ENCODE measurements around the gene ABLIM2.

The ABLIM2 gene

GRCh38 chr4:8163026-8163425, 4.4 kb upstream of the ABLIM2 start:
- no peaks in the 10 kb centered on the region for H3K79me2 ChIP-seq (ENCODE audit: insufficient read depth, low read length)
- no peak overlapping the region for H3K9ac ChIP-seq (ENCODE audit: low read length)
- no peaks in the 10 kb centered on the region for H4K20me1 ChIP-seq (ENCODE audit: low read depth, low read length)
- no peak overlapping the region for H2AFZ ChIP-seq (ENCODE audit: low read depth, low read length, severe bottlenecking)
- no peaks in the 10 kb centered on the region for H3K27me3 ChIP-seq (ENCODE audit: low read length)
- H3K9me3 ChIP-seq (ENCODE audit: insufficient read depth, low read length): no peaks in the 10 kb centered on the region
- H3K9me2 ChIP-seq (replicated peaks; ENCODE audit: insufficient read depth, low read length): no peaks in the 10 kb centered on the region
- no peaks in the 10 kb centered on the region for H3K36me3 ChIP-seq (ENCODE audit: low read length)
- H3K27ac ChIP-seq (ENCODE audit: low read depth, low read length): no peak overlapping the region
- no peak overlapping the region for H3K4me3 ChIP-seq (ENCODE audit: insufficient read depth, low read length, poor library complexity, severe bottlenecking)
- H3F3A ChIP-seq (ENCODE audit: insufficient read depth): no peaks in the 10 kb centered on the region
- no peak for TF ChIP-seq EZH2phosphoT487 (conservative IDR thresholded peaks at IDR 0.05; ENCODE audit: low read length)
- TF ChIP-seq CTCF (IDR thresholded peaks at IDR 0.05; ENCODE audit: insufficient read depth, low read length, poor library complexity, severe bottlenecking): no peak
- no peak overlapping the region for H3K4me2 ChIP-seq (ENCODE audit: low read depth, low read length, poor library complexity, severe bottlenecking)

GRCh38 chr4:8162625-8163024, 4.0 kb upstream of the ABLIM2 start:
- Histone ChIP-seq H2AFZ (ENCODE audit: low read depth, low read length, severe bottlenecking) (no peak overlapping the region), H3F3A (ENCODE audit: insufficient read depth) (no peaks in the 10 kb centered on the region), H3K9ac (ENCODE audit: low read length) (no peak overlapping the region), H3K9me2 (replicated peaks; ENCODE audit: insufficient read depth, low read length) (no peaks in the 10 kb centered on the region), H3K4me2 (ENCODE audit: low read depth, low read length, poor library complexity, severe bottlenecking) (no peak overlapping the region), H3K79me2 (ENCODE audit: insufficient read depth, low read length) (no peaks in the 10 kb centered on the region), H3K4me3 (ENCODE audit: insufficient read depth, low read length, poor library complexity, severe bottlenecking) (no peak overlapping the region), H3K36me3 (ENCODE audit: low read length) (no peaks in the 10 kb centered on the region), H3K27me3 (ENCODE audit: low read length) (no peaks in the 10 kb centered on the region), H4K20me1 (ENCODE audit: low read depth, low read length) (no peaks in the 10 kb centered on the region), H3K9me3 (ENCODE audit: insufficient read depth, low read length) (no peaks in the 10 kb centered on the region), H3K27ac (ENCODE audit: low read depth, low read length) (no peak overlapping the region)
- TF ChIP-seq EZH2phosphoT487 (conservative IDR thresholded peaks at IDR 0.05; ENCODE audit: low read length) (no peak), CTCF (IDR thresholded peaks at IDR 0.05; ENCODE audit: insufficient read depth, low read length, poor library complexity, severe bottlenecking) (no peak)

GRCh38 chr4:8160572-8160971, 2.0 kb upstream of the ABLIM2 start:
- Histone ChIP-seq H3K9ac (ENCODE audit: low read length) (no peak overlapping the region), H3K36me3 (ENCODE audit: low read length) (no peaks in the 10 kb centered on the region), H3K4me3 (ENCODE audit: insufficient read depth, low read length, poor library complexity, severe bottlenecking) (no peak overlapping the region), H3K9me3 (ENCODE audit: insufficient read depth, low read length) (no peaks in the 10 kb centered on the region), H3K4me2 (ENCODE audit: low read depth, low read length, poor library complexity, severe bottlenecking) (no peak overlapping the region), H4K20me1 (ENCODE audit: low read depth, low read length) (no peaks in the 10 kb centered on the region), H3F3A (ENCODE audit: insufficient read depth) (no peaks in the 10 kb centered on the region), H2AFZ (ENCODE audit: low read depth, low read length, severe bottlenecking) (no peak overlapping the region), H3K79me2 (ENCODE audit: insufficient read depth, low read length) (no peaks in the 10 kb centered on the region), H3K27me3 (ENCODE audit: low read length) (no peaks in the 10 kb centered on the region), H3K9me2 (replicated peaks; ENCODE audit: insufficient read depth, low read length) (no peaks in the 10 kb centered on the region), H3K27ac (ENCODE audit: low read depth, low read length) (no peak overlapping the region)
- TF ChIP-seq CTCF (IDR thresholded peaks at IDR 0.05; ENCODE audit: insufficient read depth, low read length, poor library complexity, severe bottlenecking) (no peak), EZH2phosphoT487 (conservative IDR thresholded peaks at IDR 0.05; ENCODE audit: low read length) (no peak)

GRCh38 chr4:8160233-8160560, 1.6 kb upstream of the ABLIM2 start:
- Histone ChIP-seq H3K9ac (ENCODE audit: low read length) (no peak overlapping the region), H4K20me1 (ENCODE audit: low read depth, low read length) (no peaks in the 10 kb centered on the region), H3K36me3 (ENCODE audit: low read length) (no peaks in the 10 kb centered on the region), H3K4me3 (ENCODE audit: insufficient read depth, low read length, poor library complexity, severe bottlenecking) (no peak overlapping the region), H3K79me2 (ENCODE audit: insufficient read depth, low read length) (no peaks in the 10 kb centered on the region), H3K27ac (ENCODE audit: low read depth, low read length) (no peak overlapping the region), H3K9me2 (replicated peaks; ENCODE audit: insufficient read depth, low read length) (no peaks in the 10 kb centered on the region), H3K4me2 (ENCODE audit: low read depth, low read length, poor library complexity, severe bottlenecking) (no peak overlapping the region), H3F3A (ENCODE audit: insufficient read depth) (no peaks in the 10 kb centered on the region), H2AFZ (ENCODE audit: low read depth, low read length, severe bottlenecking) (no peak overlapping the region), H3K9me3 (ENCODE audit: insufficient read depth, low read length) (no peaks in the 10 kb centered on the region), H3K27me3 (ENCODE audit: low read length) (no peaks in the 10 kb centered on the region)
- no peak for TF ChIP-seq EZH2phosphoT487 (conservative IDR thresholded peaks at IDR 0.05; ENCODE audit: low read length)
- no peak for TF ChIP-seq CTCF (IDR thresholded peaks at IDR 0.05; ENCODE audit: insufficient read depth, low read length, poor library complexity, severe bottlenecking)
